Hepatocyte (in vitro differentiated cells): ENCODE data around the gene SPRYD3. TPM values are rescaled to one million over a fixed set of nuclear protein-coding genes. Genes with fewer than 3 reads are reported as not detected.
A peak's percentile ranks its signal among the peaks of the same experiment; 100 is the strongest.

Source experiments
- DNase-seq: peaks from one replicate; pipeline ENCODE4 v3.0.0-alpha.2; 2016; ENCODE audit warnings: low spot score
- H2AFZ ChIP-seq: fragments of 200-600 bp; sonication (generic); 2 replicates; pipeline ENCODE4 v1.6.0; 2016; ENCODE audit warnings: antibody characterized with exemption, mild to moderate bottlenecking
- H3K27ac ChIP-seq: fragments of 200-600 bp; sonication (generic); 2 replicates; pipeline ENCODE4 v1.5.1; 2016; ENCODE audit warnings: mild to moderate bottlenecking
- H3K27me3 ChIP-seq: fragments of 200-600 bp; sonication (generic); 2 replicates; pipeline ENCODE4 v1.6.1; 2016
- H3K36me3 ChIP-seq: fragments of 200-600 bp; sonication (generic); replicated peaks from 2 replicates; pipeline ENCODE4 v1.5.1; 2016; ENCODE audit warnings: low read depth; ENCODE audit not compliant: insufficient read depth
- H3K4me1 ChIP-seq: fragments of 200-600 bp; sonication (generic); 2 replicates; pipeline ENCODE4 v1.5.1; 2016; ENCODE audit warnings: mild to moderate bottlenecking, moderate library complexity; ENCODE audit not compliant: insufficient read depth
- H3K4me2 ChIP-seq: fragments of 200-600 bp; sonication (generic); 2 replicates; pipeline ENCODE4 v1.6.0; 2016
- H3K4me3 ChIP-seq: fragments of 200-600 bp; sonication (generic); 2 replicates; pipeline ENCODE4 v1.5.1; 2016; ENCODE audit warnings: mild to moderate bottlenecking
- H3K79me2 ChIP-seq: fragments of 200-600 bp; sonication (generic); 2 replicates; pipeline ENCODE4 v1.6.0; 2017; ENCODE audit warnings: mild to moderate bottlenecking
- H3K9me2 ChIP-seq: fragments of 200-600 bp; sonication (generic); replicated peaks from 2 replicates; pipeline ENCODE4 v1.6.0; 2017; ENCODE audit warnings: mild to moderate bottlenecking; ENCODE audit not compliant: insufficient read depth
- H3K9me3 ChIP-seq: fragments of 200-600 bp; sonication (generic); 2 replicates; pipeline ENCODE4 v1.5.1; 2016; ENCODE audit warnings: low read depth, mild to moderate bottlenecking
- H4K20me1 ChIP-seq: fragments of 200-600 bp; sonication (generic); 2 replicates; pipeline ENCODE4 v1.6.0; 2016; ENCODE audit warnings: mild to moderate bottlenecking; ENCODE audit not compliant: insufficient read depth, poor library complexity, severe bottlenecking
- EZH2 ChIP-seq: fragments of 200-600 bp; sonication (generic); IDR thresholded peaks from 2 replicates; pipeline ENCODE4 v1.6.1; 2016; ENCODE audit warnings: antibody characterized with exemption, mild to moderate bottlenecking, borderline replicate concordance
- EZH2phosphoT487 ChIP-seq: fragments of 200-600 bp; sonication (generic); IDR thresholded peaks from one replicate; pipeline ENCODE4 v1.6.1; 2018; ENCODE audit warnings: antibody characterized with exemption, mild to moderate bottlenecking, low read depth, moderate library complexity; ENCODE audit not compliant: unreplicated experiment, severe bottlenecking
- WGBS: methylation state at CpG from one replicate; pipeline ENCODE4 v1.1.6; 2016; ENCODE audit warnings: low lambda C conversion rate; ENCODE audit errors: missing lambda C conversion rate; 5-methylcytosine and 5-hydroxymethylcytosine counted together
- polyA plus RNA-seq: library from polyadenylated mRNA; unstranded; fragments of >200 nt; fragmentation: Nextera tagmentation; extraction: Ambion mirVana; gene quantifications from 2 replicates; pipeline ENCODE4 v1.2.1, GENCODE V29; 2016
- total RNA-seq: library from RNA; depleted of rRNA; stranded (reverse); fragments of >200 nt; gene quantifications from 2 replicates; pipeline ENCODE4 v1.2.3, GENCODE V29; 2014
- TF ChIP-seq, protein P1 (sequence below): fragments of 200-600 bp; sonication (generic); IDR thresholded peaks from 2 replicates; pipeline ENCODE4 v1.5.1; 2016; ENCODE audit warnings: antibody characterized with exemption, mild to moderate bottlenecking; ENCODE audit not compliant: poor library complexity

Gene SPRYD3
- total and polyA plus RNA-seq, 2 experiments from 2014 or later, result 20.9 to 24.6 TPM

DNA sequence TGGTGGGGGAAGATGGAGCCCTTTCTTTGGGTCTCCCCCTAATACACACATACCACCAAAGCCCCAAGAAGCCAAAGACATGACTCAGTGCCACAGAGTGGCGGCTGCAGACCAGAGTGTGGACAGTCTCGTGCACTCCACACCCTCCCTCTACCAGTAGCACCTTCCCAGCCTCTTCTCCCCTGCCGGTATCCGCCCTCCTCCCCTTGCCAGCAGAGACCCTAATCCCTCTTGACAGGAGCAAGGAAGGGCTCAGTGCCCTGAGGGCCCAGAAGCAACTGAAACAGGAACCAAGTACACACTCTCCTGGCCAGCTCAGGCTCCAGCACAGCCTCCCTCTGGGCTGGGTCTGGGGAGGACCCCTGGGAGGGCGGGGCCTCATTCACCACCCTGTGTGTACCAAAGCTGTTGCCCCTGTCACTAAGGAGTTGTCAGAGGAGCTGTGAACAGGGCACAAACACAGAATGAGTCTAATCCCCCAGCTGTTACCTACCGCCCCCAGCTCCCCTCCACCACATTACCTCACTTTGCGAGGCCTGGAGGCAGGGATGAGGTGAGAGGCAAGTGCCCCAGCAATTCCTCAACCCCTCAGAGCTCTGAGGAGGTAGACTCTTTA lies 8.2 kb downstream of the SPRYD3 start:
- no peaks in the 10 kb centered on the region for H3K9me3 ChIP-seq
- H3K36me3 ChIP-seq, result no peaks in the 10 kb centered on the region
- peak; percentile 16 for DNase-seq
- peaks cover 15% of the 10 kb centered on the region for H3K4me1 ChIP-seq
- H4K20me1 ChIP-seq, result no peaks in the 10 kb centered on the region
- no peaks in the 10 kb centered on the region for H3K27me3 ChIP-seq
- no peak overlapping the region for H3K4me3 ChIP-seq
- no peaks in the 10 kb centered on the region for H3K79me2 ChIP-seq
- H2AFZ ChIP-seq, result no peak overlapping the region
- peak overlapping the region; percentile 47 for H3K27ac ChIP-seq
- WGBS, result 72% methylated on average over 6 of the region's 7 CpGs
- no peaks in the 10 kb centered on the region for H3K9me2 ChIP-seq
- no peak overlapping the region for H3K4me2 ChIP-seq
- TF ChIP-seq, protein P1, sequence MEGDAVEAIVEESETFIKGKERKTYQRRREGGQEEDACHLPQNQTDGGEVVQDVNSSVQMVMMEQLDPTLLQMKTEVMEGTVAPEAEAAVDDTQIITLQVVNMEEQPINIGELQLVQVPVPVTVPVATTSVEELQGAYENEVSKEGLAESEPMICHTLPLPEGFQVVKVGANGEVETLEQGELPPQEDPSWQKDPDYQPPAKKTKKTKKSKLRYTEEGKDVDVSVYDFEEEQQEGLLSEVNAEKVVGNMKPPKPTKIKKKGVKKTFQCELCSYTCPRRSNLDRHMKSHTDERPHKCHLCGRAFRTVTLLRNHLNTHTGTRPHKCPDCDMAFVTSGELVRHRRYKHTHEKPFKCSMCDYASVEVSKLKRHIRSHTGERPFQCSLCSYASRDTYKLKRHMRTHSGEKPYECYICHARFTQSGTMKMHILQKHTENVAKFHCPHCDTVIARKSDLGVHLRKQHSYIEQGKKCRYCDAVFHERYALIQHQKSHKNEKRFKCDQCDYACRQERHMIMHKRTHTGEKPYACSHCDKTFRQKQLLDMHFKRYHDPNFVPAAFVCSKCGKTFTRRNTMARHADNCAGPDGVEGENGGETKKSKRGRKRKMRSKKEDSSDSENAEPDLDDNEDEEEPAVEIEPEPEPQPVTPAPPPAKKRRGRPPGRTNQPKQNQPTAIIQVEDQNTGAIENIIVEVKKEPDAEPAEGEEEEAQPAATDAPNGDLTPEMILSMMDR, result no peak
- TF ChIP-seq EZH2, result no peak
- no peak for TF ChIP-seq EZH2phosphoT487

DNA sequence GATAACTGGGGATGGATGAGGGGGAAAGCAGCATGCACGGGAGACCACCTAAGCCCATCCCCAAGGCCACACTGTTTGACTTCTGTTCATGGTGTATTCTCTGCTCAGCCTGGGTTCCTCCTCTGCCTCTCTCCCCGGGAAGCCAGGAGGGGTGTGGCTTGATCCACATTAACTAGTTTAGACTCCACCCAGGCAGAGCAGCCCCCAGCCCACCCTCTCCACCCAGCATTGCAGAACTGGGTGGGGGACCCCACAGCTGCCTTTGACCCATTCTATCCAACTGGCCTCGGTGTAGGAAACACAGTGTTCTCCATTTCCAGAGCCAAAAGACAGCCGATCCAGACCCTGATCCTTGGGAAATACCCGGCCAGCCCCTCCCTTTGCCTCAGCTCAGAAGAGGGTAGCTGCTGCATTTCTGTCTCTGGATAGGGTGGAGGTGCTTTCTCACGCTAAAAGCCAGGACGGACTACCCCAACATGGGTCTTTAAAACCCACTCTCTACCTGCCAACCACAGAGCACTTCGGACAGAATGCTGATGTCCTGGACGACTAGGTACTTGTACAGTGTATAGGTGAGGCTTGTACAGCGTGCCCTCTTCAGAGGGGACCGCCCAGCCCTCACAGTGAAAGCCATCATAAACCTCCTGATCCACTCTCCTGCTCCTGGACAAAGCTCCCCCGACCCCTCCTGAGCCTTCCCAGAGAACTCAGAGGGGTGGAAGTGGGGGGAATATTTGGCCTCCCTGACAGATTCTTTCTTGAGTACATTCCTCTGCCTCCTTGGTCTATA lies 9.4 kb downstream of the SPRYD3 start:
- Histone ChIP-seq H3K4me3 (no peak overlapping the region), H3K27me3 (no peaks in the 10 kb centered on the region), H3K4me1 (peaks cover 15% of the 10 kb centered on the region), H3K4me2 (no peak overlapping the region), H4K20me1 (no peaks in the 10 kb centered on the region), H3K9me3 (no peaks in the 10 kb centered on the region), H2AFZ (no peak overlapping the region), H3K36me3 (no peaks in the 10 kb centered on the region), H3K79me2 (no peaks in the 10 kb centered on the region), H3K9me2 (no peaks in the 10 kb centered on the region), H3K27ac (no peak overlapping the region)
- WGBS, result 79% methylated on average over 12 of the region's 12 CpGs
- DNase-seq, result no peak
- TF ChIP-seq EZH2phosphoT487, result no peak
- TF ChIP-seq, protein P1, result no peak
- no peak for TF ChIP-seq EZH2

DNA sequence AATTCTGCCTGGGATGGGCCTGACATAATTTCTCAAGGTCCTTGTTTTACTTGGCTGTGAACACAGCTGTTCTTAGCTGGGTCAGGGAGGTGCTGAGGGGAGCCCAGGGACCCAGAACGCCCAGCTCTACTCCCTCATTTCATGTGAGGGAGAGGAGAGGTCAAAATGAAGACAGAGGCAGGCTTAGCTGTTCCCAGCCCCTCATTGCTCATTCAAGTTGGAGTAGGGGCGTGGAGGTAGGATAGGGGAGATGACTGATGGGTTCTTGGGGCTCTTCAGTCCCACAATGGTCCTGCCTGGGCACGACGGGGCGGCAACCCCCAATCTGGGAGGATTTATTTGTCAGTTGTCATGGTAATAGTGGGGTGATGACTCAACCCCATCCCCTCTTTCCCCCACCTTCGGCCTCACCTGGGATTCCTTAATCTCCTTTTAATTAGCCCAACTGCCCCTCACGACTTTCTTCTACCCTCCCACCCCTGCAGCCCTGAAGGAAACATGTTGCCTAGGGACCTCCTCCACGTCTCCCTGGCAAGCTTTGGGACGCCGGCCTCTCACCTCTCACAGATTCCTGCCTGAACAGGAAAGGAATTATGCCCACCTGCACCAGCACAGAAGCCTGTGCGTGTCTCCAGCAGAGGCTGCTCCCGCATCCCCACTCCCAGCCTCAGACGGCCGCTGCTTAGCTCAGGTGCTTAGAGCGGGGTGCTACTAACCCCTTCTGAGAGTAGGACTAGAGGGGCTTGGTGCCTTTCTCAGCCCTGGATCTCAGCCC lies 10.2 kb downstream of the SPRYD3 start:
- Histone ChIP-seq H4K20me1 (no peaks in the 10 kb centered on the region), H2AFZ (no peak overlapping the region), H3K4me2 (no peak overlapping the region), H3K9me3 (no peaks in the 10 kb centered on the region), H3K27ac (no peak overlapping the region), H3K9me2 (no peaks in the 10 kb centered on the region), H3K36me3 (no peaks in the 10 kb centered on the region), H3K4me1 (peaks cover 15% of the 10 kb centered on the region), H3K4me3 (no peak overlapping the region), H3K79me2 (no peaks in the 10 kb centered on the region), H3K27me3 (no peaks in the 10 kb centered on the region)
- 86% methylated on average over 14 of the region's 15 CpGs for WGBS
- TF ChIP-seq EZH2phosphoT487 (no peak), EZH2 (no peak)
- TF ChIP-seq, protein P1, result no peak
- no peak for DNase-seq
